GM19025 (cell line): ENCODE results near the gene TCF7L1.
"Not testable (repeated sequence)": the region's sequence is repeated elsewhere in the genome, so short reads cannot be mapped to it uniquely, and the experiment has no call there.

Source experiments
- ATAC-seq: cut with Tn5 transposase; IDR thresholded peaks from one replicate; pipeline ENCODE4 v1.9.1; 2021; ENCODE audit warnings: mild to moderate bottlenecking, low read depth, moderate library complexity; ENCODE audit not compliant: unreplicated experiment

TCF7L1 gene

GRCh38 chr2:85132834-85133637 lies at the start of gene TCF7L1:
Gene TCF7L1 (plus strand): TSS chr2:85133392. CDS start chr2:85133685, 293 bp downstream.
- ATAC-seq, result no peak

- ATAC-seq, result no peak
Observed at GRCh38 chr2:85085563-85085962, 47.6 kb upstream of the TCF7L1 start.

- ATAC-seq, result no peak
Observed at GRCh38 chr2:85087541-85087940, 45.7 kb upstream of the TCF7L1 start.

GRCh38 chr2:85088921-85089320 lies 44.3 kb upstream of the TCF7L1 start:
- ATAC-seq, result no peak

- no peak for ATAC-seq
Observed at GRCh38 chr2:85089585-85089984, 43.6 kb upstream of the TCF7L1 start.

- ATAC-seq, result no peak
Observed at GRCh38 chr2:85091838-85092237, 41.4 kb upstream of the TCF7L1 start.

GRCh38 chr2:85095094-85095493 lies 38.1 kb upstream of the TCF7L1 start:
- ATAC-seq, result no peak

GRCh38 chr2:85096616-85097015 lies 36.6 kb upstream of the TCF7L1 start:
- no peak for ATAC-seq

- no peak for ATAC-seq
Observed at GRCh38 chr2:85104228-85104627, 29.0 kb upstream of the TCF7L1 start.

- no peak for ATAC-seq
Observed at GRCh38 chr2:85106489-85107180, 26.6 kb upstream of the TCF7L1 start.

- no peak for ATAC-seq
Observed at GRCh38 chr2:85110991-85111560, 22.1 kb upstream of the TCF7L1 start.

- no peak for ATAC-seq
Observed at GRCh38 chr2:85111819-85112281, 21.3 kb upstream of the TCF7L1 start.

GRCh38 chr2:85112906-85113625 lies 20.1 kb upstream of the TCF7L1 start:
- ATAC-seq, result no peak

- no peak for ATAC-seq
Observed at GRCh38 chr2:85114586-85115330, 18.4 kb upstream of the TCF7L1 start.

GRCh38 chr2:85116207-85116606 lies 17.0 kb upstream of the TCF7L1 start:
- ATAC-seq, result no peak

GRCh38 chr2:85119900-85120299 lies 13.3 kb upstream of the TCF7L1 start:
- no peak for ATAC-seq

- no peak for ATAC-seq
Observed at GRCh38 chr2:85120363-85120762, 12.8 kb upstream of the TCF7L1 start.

- not testable (repeated sequence) for ATAC-seq
Observed at GRCh38 chr2:85126462-85126861, 6.7 kb upstream of the TCF7L1 start.

GRCh38 chr2:85129861-85130260 lies 3.3 kb upstream of the TCF7L1 start:
- no peak for ATAC-seq

GRCh38 chr2:85130407-85130806 lies 2.8 kb upstream of the TCF7L1 start:
- no peak for ATAC-seq
